A549 treated with dexamethasone at 1 μM for 4 hours (cell line): ENCODE data around the gene PKM. TPM values are rescaled to one million over a fixed set of nuclear protein-coding genes. Genes with fewer than 3 reads are reported as not detected.

ENCODE experiments used
- total RNA-seq: library from RNA; stranded (reverse); fragments of 200-300 nt; extraction: Qiagen RNA extraction; gene quantifications from 5 replicates; pipeline ENCODE4 v1.2.3, GENCODE V29; 2022

PKM gene
- 2,602 to 3,306 TPM (median 3,287 TPM) in 5 replicates for total RNA-seq

DNA sequence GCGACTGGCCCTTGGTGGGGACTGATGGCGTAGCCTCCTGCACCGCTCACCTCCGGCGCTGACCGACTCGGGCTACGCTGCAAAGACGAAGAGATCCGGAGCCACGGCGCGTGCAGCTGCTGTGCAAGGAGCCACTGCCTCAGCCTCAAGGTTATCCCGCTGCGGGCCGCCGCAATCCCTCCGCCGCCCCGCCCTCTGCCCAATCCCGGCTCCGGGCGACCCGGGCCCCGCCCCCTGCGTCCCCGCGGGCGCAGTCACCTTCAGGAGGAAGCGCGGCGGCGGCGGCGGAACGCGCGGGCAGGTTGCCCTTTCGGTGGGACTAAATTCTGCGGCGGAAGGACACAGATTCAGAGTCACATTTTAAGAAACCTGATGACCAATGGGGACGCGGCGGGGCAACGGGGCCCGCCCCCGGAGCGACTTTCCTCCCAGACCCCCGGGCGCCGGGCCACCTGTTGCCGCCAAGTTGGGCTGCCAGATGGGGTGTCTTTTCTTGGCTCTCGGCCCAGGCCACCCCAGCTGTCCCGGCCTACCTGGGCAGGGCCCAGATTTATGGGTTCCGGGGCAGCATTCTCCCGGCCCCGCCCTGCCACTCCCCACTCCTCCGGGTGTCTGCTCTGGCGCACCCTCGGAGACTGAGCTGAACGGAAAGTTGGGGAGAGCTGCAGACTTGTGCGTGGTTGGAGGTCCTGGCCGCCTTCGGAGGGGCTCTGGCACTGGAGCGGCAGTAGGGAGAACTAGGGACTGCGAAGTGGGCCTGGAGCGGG is at the start of gene PKM:
PKM (minus strand) TSS at position 125 of the 767 bp plus-strand sequence. CDS start 12,093 bp downstream, outside the sequence.

DNA sequence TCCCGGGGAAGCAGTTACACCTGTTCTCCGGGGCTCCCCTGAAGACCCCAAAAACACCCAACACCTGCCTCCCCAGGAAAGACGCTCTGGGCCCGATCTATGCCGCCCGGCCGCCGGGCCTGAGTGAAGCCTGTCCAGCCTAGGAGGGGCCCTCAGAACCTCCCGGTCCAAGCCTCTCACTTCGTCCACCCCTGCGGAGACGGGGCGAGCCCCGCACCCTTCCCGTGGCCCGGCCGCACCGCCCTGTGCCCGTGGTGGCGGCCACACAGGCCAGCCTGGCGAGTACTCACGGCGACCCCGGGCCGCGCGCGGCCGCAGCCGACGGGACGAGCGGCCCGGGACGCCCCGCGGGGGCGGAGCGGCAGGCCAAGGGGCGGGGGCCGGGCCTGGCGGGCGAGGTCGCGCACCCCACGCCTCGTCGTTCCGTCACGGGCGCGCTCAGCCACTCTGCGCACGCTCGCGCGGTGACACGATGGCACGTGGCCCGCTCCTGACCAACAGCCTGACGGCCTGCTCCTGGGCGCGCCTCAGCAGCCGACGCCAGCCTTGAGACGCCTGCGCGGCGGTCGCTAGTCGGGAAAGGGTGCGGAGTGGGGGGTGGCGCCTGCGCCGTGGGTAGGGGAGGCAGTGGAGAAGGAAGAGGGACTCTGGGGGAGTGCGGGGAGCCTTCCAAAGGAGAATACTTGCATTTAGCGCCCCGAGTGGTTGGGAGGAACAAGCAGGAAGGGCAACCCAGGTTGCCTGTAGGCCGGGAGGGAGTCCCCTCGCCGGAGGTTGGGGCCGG is 41.4 kb upstream of the PKM start, which contains the start of gene PARP6:
PARP6 (minus strand) TSS at position 342 of the 784 bp plus-strand sequence. CDS start 5,077 bp downstream, outside the sequence.

DNA sequence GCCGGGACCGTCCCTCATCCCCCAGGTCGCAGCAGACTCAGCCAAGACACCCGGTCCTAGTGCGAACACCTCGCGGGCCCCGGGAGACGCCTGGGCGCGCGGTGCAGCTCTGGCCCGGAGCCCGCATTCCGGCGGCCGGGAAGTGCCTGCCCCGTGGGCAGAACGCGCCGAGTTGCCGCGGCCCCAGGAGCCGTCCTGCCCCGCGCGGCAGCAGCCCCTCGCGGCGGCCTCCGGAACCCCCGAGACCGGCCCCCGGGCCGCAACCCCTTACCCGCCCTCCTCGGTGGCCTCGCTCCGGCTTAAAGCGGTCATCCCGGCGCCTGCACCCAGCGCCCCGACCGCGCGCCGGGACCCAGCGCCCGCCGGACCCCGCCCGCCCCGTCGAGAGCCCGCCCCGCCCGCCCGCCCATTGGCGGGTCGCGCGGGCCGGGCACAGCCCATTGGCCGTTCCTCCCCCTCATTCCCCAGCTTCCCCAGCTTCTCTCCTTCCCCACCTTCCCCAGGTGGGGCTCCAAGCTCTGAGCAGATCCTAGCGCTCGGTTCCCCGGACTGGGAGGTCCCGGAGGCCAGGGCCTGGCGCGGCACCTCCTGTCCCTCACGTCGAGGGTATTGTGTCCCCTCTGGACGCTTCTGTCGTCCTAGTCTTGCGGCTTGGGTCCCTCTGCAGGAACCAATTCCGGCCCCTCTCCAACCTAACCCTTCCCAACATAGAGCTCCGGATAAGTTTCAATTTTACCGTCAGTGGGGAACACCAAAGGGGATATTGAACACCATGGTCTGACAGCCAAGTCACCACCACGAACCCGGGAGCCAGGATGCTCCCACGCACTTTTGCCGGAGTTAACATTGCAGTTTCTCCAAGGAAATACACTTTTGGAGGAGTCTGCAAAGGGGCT is 33.3 kb downstream of the PKM start, which contains the start of gene GRAMD2A:
GRAMD2A (minus strand) TSS at position 328 of the 896 bp plus-strand sequence.

Other genes with a start within 250 kb of the PKM start
- gene MYO9A, start 113.0 kb downstream of the PKM start, total RNA-seq, result 8.8 to 17.4 TPM (median 12.7 TPM) in 5 replicates
- 1.4 to 2.4 TPM (median 2.1 TPM) in 5 replicates for gene SENP8, start 112.8 kb downstream of the PKM start, total RNA-seq
- 0.07 to 0.27 TPM (median 0.16 TPM) in 5 replicates for gene GRAMD2A, start 33.4 kb downstream of the PKM start, total RNA-seq
- 42.5 to 64.4 TPM (median 60.6 TPM) in 5 replicates for gene PARP6, start 41.4 kb upstream of the PKM start, total RNA-seq
- gene CELF6, start 89.0 kb upstream of the PKM start, total RNA-seq, result 0.11 to 0.21 TPM (median 0.15 TPM) in 4 of 5 replicates, not detected in the other
- gene HEXA, start 144.8 kb upstream of the PKM start, total RNA-seq, result 136 to 149 TPM (median 144 TPM) in 5 replicates
- gene TMEM202, start 167.1 kb upstream of the PKM start, total RNA-seq, result not detected in 5 replicates
- gene ARIH1, start 243.1 kb upstream of the PKM start, total RNA-seq, result 42.6 to 78.8 TPM (median 76.6 TPM) in 5 replicates